ENCODE results near the gene SCD5. TPM values are rescaled to one million over a fixed set of nuclear protein-coding genes. Genes with fewer than 3 reads are reported as not detected.

SCD5 gene
- total RNA-seq, 2 experiments from 2014 or later = 0.47 to 0.76 TPM

DNA sequence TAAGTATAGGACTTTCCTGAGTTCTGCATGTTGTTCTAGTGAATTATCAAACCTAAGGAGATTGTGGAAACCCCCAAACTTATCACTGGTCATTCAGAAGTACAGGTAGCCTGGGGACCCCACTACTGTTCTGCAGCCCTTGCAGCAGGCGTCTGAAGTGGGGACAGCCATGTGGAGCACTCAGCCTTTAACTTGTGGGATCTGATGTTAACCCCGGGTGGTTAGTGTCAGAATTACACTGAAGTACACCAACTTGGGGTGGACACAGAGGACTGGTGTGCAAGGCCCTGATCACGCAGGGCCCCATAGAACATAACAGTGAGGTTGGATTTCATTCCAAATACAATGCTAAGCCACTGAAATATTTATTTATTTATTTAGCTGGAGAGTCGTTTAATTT is 103.7 kb downstream of the SCD5 start:
- BruUV-seq (replicated peaks) = no TSS peak

GRCh38 chr4:82694046-82694445 is 104.5 kb downstream of the SCD5 start:
- no peaks in the 10 kb centered on the region for H3K36me3 ChIP-seq (ENCODE audit: insufficient read depth, low read length)
- intact Hi-C loops (cut with micrococcal nuclease; ENCODE audit: unreplicated experiment) = no loop called here
- CTCF ChIA-PET (ENCODE audit: unreplicated experiment) = no interaction called here
- H3K27ac ChIP-seq (ENCODE audit: low read depth, low read length, poor library complexity, severe bottlenecking) = no peak overlapping the region
- H4K20me1 ChIP-seq (ENCODE audit: insufficient read depth, low read length) = no peaks in the 10 kb centered on the region
- H3K79me2 ChIP-seq (ENCODE audit: insufficient read depth, low read depth, low read length) = no peaks in the 10 kb centered on the region
- H3K9me2 ChIP-seq (ENCODE audit: insufficient read depth, low read length) = no peaks in the 10 kb centered on the region
- no TSS peak for BruUV-seq (replicated peaks)
- H3K4me3 ChIP-seq (ENCODE audit: low read depth, low read length, poor library complexity, severe bottlenecking) = no peak overlapping the region
- no peaks in the 10 kb centered on the region for H3K4me1 ChIP-seq (ENCODE audit: insufficient read depth, low read length, poor library complexity, severe bottlenecking)
- POLR2A ChIA-PET = no interaction called here
- no peak for DNase-seq (ENCODE audit: low spot score)
- no peaks in the 10 kb centered on the region for H3K9me3 ChIP-seq (ENCODE audit: low read length)
- no peak for TF ChIP-seq EZH2phosphoT487 (IDR thresholded peaks at IDR 0.05; ENCODE audit: borderline replicate concordance, low read depth, low read length)
- TF ChIP-seq, protein P1, sequence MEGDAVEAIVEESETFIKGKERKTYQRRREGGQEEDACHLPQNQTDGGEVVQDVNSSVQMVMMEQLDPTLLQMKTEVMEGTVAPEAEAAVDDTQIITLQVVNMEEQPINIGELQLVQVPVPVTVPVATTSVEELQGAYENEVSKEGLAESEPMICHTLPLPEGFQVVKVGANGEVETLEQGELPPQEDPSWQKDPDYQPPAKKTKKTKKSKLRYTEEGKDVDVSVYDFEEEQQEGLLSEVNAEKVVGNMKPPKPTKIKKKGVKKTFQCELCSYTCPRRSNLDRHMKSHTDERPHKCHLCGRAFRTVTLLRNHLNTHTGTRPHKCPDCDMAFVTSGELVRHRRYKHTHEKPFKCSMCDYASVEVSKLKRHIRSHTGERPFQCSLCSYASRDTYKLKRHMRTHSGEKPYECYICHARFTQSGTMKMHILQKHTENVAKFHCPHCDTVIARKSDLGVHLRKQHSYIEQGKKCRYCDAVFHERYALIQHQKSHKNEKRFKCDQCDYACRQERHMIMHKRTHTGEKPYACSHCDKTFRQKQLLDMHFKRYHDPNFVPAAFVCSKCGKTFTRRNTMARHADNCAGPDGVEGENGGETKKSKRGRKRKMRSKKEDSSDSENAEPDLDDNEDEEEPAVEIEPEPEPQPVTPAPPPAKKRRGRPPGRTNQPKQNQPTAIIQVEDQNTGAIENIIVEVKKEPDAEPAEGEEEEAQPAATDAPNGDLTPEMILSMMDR (conservative IDR thresholded peaks at IDR 0.05; ENCODE audit: low read length) = no peak
- H2AFZ ChIP-seq (ENCODE audit: low read length) = no peak overlapping the region
- no peak overlapping the region for H3K4me2 ChIP-seq (ENCODE audit: low read length)

More for the DNA sequence above, 103.7 kb downstream of the SCD5 start:
- no peak for TF ChIP-seq EZH2phosphoT487 (IDR thresholded peaks at IDR 0.05; ENCODE audit: borderline replicate concordance, low read depth, low read length)
- TF ChIP-seq, protein P1 (conservative IDR thresholded peaks at IDR 0.05; ENCODE audit: low read length) = no peak
- Histone ChIP-seq H4K20me1 (ENCODE audit: insufficient read depth, low read length) (no peaks in the 10 kb centered on the region), H3K4me1 (ENCODE audit: insufficient read depth, low read length, poor library complexity, severe bottlenecking) (no peaks in the 10 kb centered on the region), H3K36me3 (ENCODE audit: insufficient read depth, low read length) (no peaks in the 10 kb centered on the region), H3K9me2 (ENCODE audit: insufficient read depth, low read length) (no peaks in the 10 kb centered on the region), H3K4me3 (ENCODE audit: low read depth, low read length, poor library complexity, severe bottlenecking) (no peak overlapping the region), H2AFZ (ENCODE audit: low read length) (no peak overlapping the region), H3K27ac (ENCODE audit: low read depth, low read length, poor library complexity, severe bottlenecking) (no peak overlapping the region), H3K9me3 (ENCODE audit: low read length) (no peaks in the 10 kb centered on the region), H3K79me2 (ENCODE audit: insufficient read depth, low read depth, low read length) (no peaks in the 10 kb centered on the region), H3K4me2 (ENCODE audit: low read length) (no peak overlapping the region)
- intact Hi-C loops (cut with micrococcal nuclease; ENCODE audit: unreplicated experiment) = no loop called here
- CTCF ChIA-PET (ENCODE audit: unreplicated experiment) = no interaction called here
- no peak for DNase-seq (ENCODE audit: low spot score)
- POLR2A ChIA-PET = interaction anchor here (0.6 to 1.2 kb wide), 2 partner anchors 16 to 699 kb away, joined by 3 read pairs; no protein-coding TSS in a partner anchor

GRCh38 chr4:82692101-82692780 is 106.4 kb downstream of the SCD5 start:
- H3K9me3 ChIP-seq (ENCODE audit: low read length) = no peaks in the 10 kb centered on the region
- H3K79me2 ChIP-seq (ENCODE audit: insufficient read depth, low read depth, low read length) = no peaks in the 10 kb centered on the region
- H4K20me1 ChIP-seq (ENCODE audit: insufficient read depth, low read length) = no peaks in the 10 kb centered on the region
- no peaks in the 10 kb centered on the region for H3K36me3 ChIP-seq (ENCODE audit: insufficient read depth, low read length)
- no peaks in the 10 kb centered on the region for H3K4me1 ChIP-seq (ENCODE audit: insufficient read depth, low read length, poor library complexity, severe bottlenecking)
- no peak for DNase-seq (ENCODE audit: low spot score)
- intact Hi-C loops (cut with micrococcal nuclease; ENCODE audit: unreplicated experiment) = no loop called here
- POLR2A ChIA-PET = no interaction called here
- no peaks in the 10 kb centered on the region for H3K9me2 ChIP-seq (ENCODE audit: insufficient read depth, low read length)
- BruUV-seq (replicated peaks) = no TSS peak
- CTCF ChIA-PET (ENCODE audit: unreplicated experiment) = interaction anchor here (0.5 kb wide), 1 partner anchor 105 kb away, joined by 3 read pairs; no protein-coding TSS in a partner anchor
- H3K4me3 ChIP-seq (ENCODE audit: low read depth, low read length, poor library complexity, severe bottlenecking) = no peak overlapping the region
- H3K4me2 ChIP-seq (ENCODE audit: low read length) = no peak overlapping the region
- no peak for TF ChIP-seq EZH2phosphoT487 (IDR thresholded peaks at IDR 0.05; ENCODE audit: borderline replicate concordance, low read depth, low read length)
- TF ChIP-seq, protein P1 (conservative IDR thresholded peaks at IDR 0.05; ENCODE audit: low read length) = no peak
- H2AFZ ChIP-seq (ENCODE audit: low read length) = no peak overlapping the region
- H3K27ac ChIP-seq (ENCODE audit: low read depth, low read length, poor library complexity, severe bottlenecking) = no peak overlapping the region

Measured in OCI-LY7 (cell line).